H1 (cell line): Measurements from ENCODE around the gene CRADD. TPM values are rescaled to one million over a fixed set of nuclear protein-coding genes. Genes with fewer than 3 reads are reported as not detected.

Experiments
- CTCF ChIA-PET: fragments of 300-600 bp; sonication (Branson Sonifier 250); formaldehyde crosslinking; loops from one replicate; lab custom pipeline; 2021; ENCODE audit not compliant: partially characterized antibody; lab: Charles Lee
- POLR2A ChIA-PET: fragments of 300-600 bp; sonication (Branson Sonifier 250); formaldehyde crosslinking; loops from one replicate; lab custom pipeline; 2021; ENCODE audit warnings: inconsistent platforms; ENCODE audit not compliant: partially characterized antibody; lab: Charles Lee
- DNase-seq, 2 experiments: peaks; one replicate each; pipeline versions ENCODE4 v3.0.0 to v3.0.0-alpha.2; 2010 to 2022; ENCODE audit warnings: low spot score in 2 of 2, low read depth in 1 of 2, mixed read lengths in 1 of 2
- FAIRE-seq: peaks from 2 replicates; lab custom pipeline; 2011; peaks lifted over from hg19 to GRCh38; lab: Jason Lieb, UNC
- H2AFZ ChIP-seq: 2 replicates; pipeline ENCODE4 v1.8.1; 2012; ENCODE audit warnings: low read length, inconsistent platforms
- H2AK5ac ChIP-seq: 2 replicates; pipeline ENCODE4 v1.6.1; 2013; ENCODE audit warnings: low read depth, low read length
- H2BK120ac ChIP-seq: replicated peaks from 2 replicates; pipeline ENCODE3; 2013; ENCODE audit warnings: low read depth, low read length, inconsistent platforms
- H2BK12ac ChIP-seq: 2 replicates; pipeline ENCODE4 v1.6.1; 2013; ENCODE audit warnings: low read depth, low read length
- H2BK15ac ChIP-seq: 2 replicates; pipeline ENCODE4 v1.6.1; 2013; ENCODE audit warnings: low read length
- H2BK20ac ChIP-seq: 2 replicates; pipeline ENCODE4 v1.6.1; 2013; ENCODE audit warnings: low read length
- H2BK5ac ChIP-seq: 2 replicates; pipeline ENCODE4 v1.6.1; 2013; ENCODE audit warnings: low read depth, low read length
- H3K14ac ChIP-seq: 2 replicates; pipeline ENCODE4 v1.6.1; 2013; ENCODE audit warnings: inconsistent platforms; ENCODE audit not compliant: insufficient read length
- H3K18ac ChIP-seq: 2 replicates; pipeline ENCODE4 v1.6.1; 2013; ENCODE audit warnings: low read length; ENCODE audit errors: extremely low read depth
- H3K23ac ChIP-seq: 2 replicates; pipeline ENCODE4 v1.6.1; 2013; ENCODE audit warnings: inconsistent platforms; ENCODE audit not compliant: insufficient read length
- H3K23me2 ChIP-seq: 2 replicates; pipeline ENCODE4 v1.6.1; 2013; ENCODE audit warnings: low read depth, low read length
- H3K27ac ChIP-seq: 2 replicates; pipeline ENCODE4 v1.6.1; 2011; ENCODE audit warnings: low read depth, low read length, inconsistent platforms
- H3K27me3 ChIP-seq, 4 experiments: replicated peaks in 1 of 4; 1 replicate in 1 of 4; 2 replicates in 3 of 4; pipeline versions ENCODE4 v1.6.1 to v1.8.1; 2011 to 2013; ENCODE audit warnings: low read length in 3 of 4, mild to moderate bottlenecking in 3 of 4, inconsistent platforms in 2 of 4, mixed read lengths in 2 of 4, moderate library complexity in 1 of 4; ENCODE audit not compliant: control insufficient read depth in 3 of 4, insufficient read depth in 3 of 4; ENCODE audit errors: extremely low read depth in 1 of 4
- H3K36me3 ChIP-seq, 4 experiments: 2 replicates each; pipeline versions ENCODE4 v1.6.1 to v1.8.1; 2011 to 2013; ENCODE audit warnings: mild to moderate bottlenecking in 4 of 4, low read length in 3 of 4, moderate library complexity in 2 of 4, control low read depth in 1 of 4, inconsistent platforms in 1 of 4; ENCODE audit not compliant: insufficient read depth in 4 of 4, control insufficient read depth in 2 of 4
- H3K4ac ChIP-seq: replicated peaks from 2 replicates; pipeline ENCODE3; 2013; ENCODE audit warnings: low read length, low read depth, mixed read lengths, inconsistent platforms; ENCODE audit not compliant: insufficient read length
- H3K4me1 ChIP-seq, 4 experiments: replicated peaks in 1 of 4; 1 replicate in 1 of 4; 2 replicates in 3 of 4; pipeline versions ENCODE4 v1.6.1 to v1.8.1; 2011 to 2013; ENCODE audit warnings: low read length in 3 of 4, inconsistent platforms in 2 of 4, mixed read lengths in 1 of 4; ENCODE audit not compliant: insufficient read depth in 4 of 4, control insufficient read depth in 3 of 4
- H3K4me2 ChIP-seq, 2 experiments: 2 replicates each; pipeline versions ENCODE4 v1.6.1 to v1.8.1; 2011 to 2013; ENCODE audit warnings: low read depth in 2 of 2, low read length in 2 of 2, control low read depth in 1 of 2, inconsistent platforms in 1 of 2, mild to moderate bottlenecking in 1 of 2; ENCODE audit not compliant: insufficient read depth in 1 of 2
- H3K4me3 ChIP-seq, 4 experiments: fragments of 200-600, 300-600 bp in 1 of 4; sonication (generic), shearing (Covaris generic), sonication (Bioruptor Twin) in 1 of 4; 2 replicates each; pipeline versions ENCODE4 v1.5.1 to v1.8.1; 2011 to 2016; ENCODE audit warnings: low read length in 4 of 4, low read depth in 3 of 4, control low read depth in 2 of 4, inconsistent platforms in 2 of 4, mild to moderate bottlenecking in 2 of 4, mixed read lengths in 1 of 4, moderate library complexity in 1 of 4; ENCODE audit not compliant: insufficient read depth in 2 of 4; ENCODE audit errors: extremely low read depth in 1 of 4
- H3K56ac ChIP-seq: replicated peaks from 2 replicates; pipeline ENCODE3; 2013; ENCODE audit warnings: low read depth, mild to moderate bottlenecking, mixed read lengths, low read length, inconsistent platforms; ENCODE audit not compliant: insufficient read length
- H3K79me1 ChIP-seq: 2 replicates; pipeline ENCODE4 v1.6.1; 2013; ENCODE audit warnings: low read depth, low read length, control low read depth
- H3K79me2 ChIP-seq, 2 experiments: 2 replicates each; pipeline versions ENCODE4 v1.6.1 to v1.8.1; 2012 to 2013; ENCODE audit warnings: low read length in 2 of 2, mild to moderate bottlenecking in 2 of 2, inconsistent platforms in 1 of 2; ENCODE audit not compliant: insufficient read depth in 2 of 2, control insufficient read depth in 1 of 2
- H3K9ac ChIP-seq, 4 experiments: replicated peaks in 1 of 4; 1 replicate in 1 of 4; 2 replicates in 3 of 4; pipeline versions ENCODE4 v1.6.1 to v1.8.1; 2011 to 2013; ENCODE audit warnings: low read depth in 3 of 4, low read length in 3 of 4, control low read depth in 2 of 4, mild to moderate bottlenecking in 2 of 4, moderate library complexity in 2 of 4, inconsistent platforms in 1 of 4; ENCODE audit errors: extremely low read depth in 1 of 4
- H3K9me3 ChIP-seq, 2 experiments: 2 replicates each; pipeline versions ENCODE4 v1.6.1 to v1.8.1; 2012 to 2013; ENCODE audit warnings: mild to moderate bottlenecking in 2 of 2, moderate library complexity in 2 of 2, control low read depth in 1 of 2, inconsistent platforms in 1 of 2, low read depth in 1 of 2, low read length in 1 of 2, mixed read lengths in 1 of 2; ENCODE audit not compliant: insufficient read depth in 2 of 2
- H4K20me1 ChIP-seq, 2 experiments: replicated peaks in 1 of 2; 2 replicates each; pipeline versions ENCODE3 to v1.8.1; 2011 to 2013; ENCODE audit warnings: inconsistent platforms in 2 of 2, low read length in 2 of 2, mild to moderate bottlenecking in 1 of 2; ENCODE audit not compliant: insufficient read depth in 2 of 2, control insufficient read depth in 1 of 2
- H4K5ac ChIP-seq: 2 replicates; pipeline ENCODE4 v1.6.1; 2013; ENCODE audit warnings: low read length, low read depth, mixed read lengths, inconsistent platforms; ENCODE audit not compliant: insufficient read length
- H4K8ac ChIP-seq: 2 replicates; pipeline ENCODE4 v1.8.0; 2013; ENCODE audit warnings: mild to moderate bottlenecking, moderate library complexity, low read length, inconsistent platforms; ENCODE audit not compliant: insufficient read depth; ENCODE audit errors: extremely low read depth
- H4K91ac ChIP-seq: replicated peaks from 2 replicates; pipeline ENCODE3; 2013; ENCODE audit warnings: low read length, mixed read lengths, inconsistent platforms; ENCODE audit not compliant: insufficient read length
- CTBP2 ChIP-seq: IDR thresholded peaks from 2 replicates; pipeline ENCODE4 v1.7.0; 2011; ENCODE audit warnings: borderline replicate concordance, mild to moderate bottlenecking, moderate library complexity, mixed read lengths, low read length; ENCODE audit not compliant: insufficient read depth, insufficient read length
- SP1 ChIP-seq: IDR thresholded peaks from 2 replicates; pipeline ENCODE4 v1.6.1; 2011; ENCODE audit warnings: low read depth, low read length
- WGBS, 2 experiments: shearing (Covaris generic) in 1 of 2; methylation state at CpG; one replicate each; pipeline versions ENCODE4 v1.1.6 to v1.1.7; 2013 to 2015; ENCODE audit warnings: low lambda C conversion rate in 2 of 2, mixed read lengths in 2 of 2, inconsistent platforms in 1 of 2, low coverage in 1 of 2, missing lambda C conversion rate in 1 of 2; ENCODE audit not compliant: insufficient replicate concordance in 2 of 2, insufficient coverage in 1 of 2, insufficient read length in 1 of 2; ENCODE audit errors: extremely low coverage in 1 of 2, missing lambda C conversion rate in 1 of 2; 5-methylcytosine and 5-hydroxymethylcytosine counted together
- polyA plus RNA-seq, 7 experiments: library from polyadenylated mRNA; depleted of rRNA in 3 of 7; stranded (reverse) in 5 of 7; unstranded in 2 of 7; fragments of >200 nt in 5 of 7; fragments of 200-250 nt in 2 of 7; gene quantifications; 1 replicate in 5 of 7; 2 replicates in 1 of 7; 4 replicates in 1 of 7; pipeline versions ENCODE4 v1.2.1 to v1.2.3, GENCODE V29; 2011 to 2013; ENCODE audit warnings: missing spikeins in 2 of 7, mixed read lengths in 2 of 7
- total RNA-seq: library from RNA; stranded (reverse); fragmentation: NEBNext Ultra II Directional; extraction: Animal tissue kit (Norgen Biotek cat#: 25700); gene quantifications from 2 replicates; pipeline ENCODE4 v1.2.1, GENCODE V29; 2021

The CRADD gene
- total and polyA plus RNA-seq, 2 of the 8 experiments (the other 6 are each of a cell fraction or from before 2014, with no cell fraction given) = 8.1 to 15.4 TPM

GRCh38 chr12:93916402-93916801, 239.2 kb downstream of the CRADD start:
- H3K23me2 ChIP-seq = no peaks in the 10 kb centered on the region; the same call in 1 of the 2 replicates
- no peak overlapping the region for H3K4ac ChIP-seq
- H4K5ac ChIP-seq = no peak overlapping the region
- H2BK120ac ChIP-seq = no peak overlapping the region
- no peak overlapping the region for H2BK5ac ChIP-seq
- no peak for DNase-seq
- CTCF ChIA-PET = interaction anchor here (0.6 to 1.3 kb wide), 2 partner anchors 33 to 184 kb away, joined by 3 read pairs; no protein-coding TSS in a partner anchor
- H2AFZ ChIP-seq = no peak overlapping the region
- H2BK15ac ChIP-seq = no peak overlapping the region
- no peak overlapping the region for H3K23ac ChIP-seq
- H2BK12ac ChIP-seq = no peak overlapping the region
- no peak overlapping the region for H3K4me3 ChIP-seq
- WGBS, 2 experiments = 95% methylated on average over 7 of the region's 7 CpGs; no CpG with 5 or more reads in 1 of the 2 experiments
- no peaks in the 10 kb centered on the region for H3K4me1 ChIP-seq
- H4K8ac ChIP-seq = no peak overlapping the region
- no peak overlapping the region for H3K56ac ChIP-seq
- no peaks in the 10 kb centered on the region for H3K79me1 ChIP-seq
- H3K4me2 ChIP-seq = no peak overlapping the region
- no peaks in the 10 kb centered on the region for H3K79me2 ChIP-seq
- H3K27ac ChIP-seq = no peak overlapping the region
- no peak overlapping the region for H3K9ac ChIP-seq
- no peak overlapping the region for H3K18ac ChIP-seq
- H4K20me1 ChIP-seq = no peaks in the 10 kb centered on the region
- no peaks in the 10 kb centered on the region for H3K36me3 ChIP-seq
- no peak overlapping the region for H2AK5ac ChIP-seq
- POLR2A ChIA-PET = no interaction called here
- TF ChIP-seq SP1 (no peak), CTBP2 (no peak)
- H4K91ac ChIP-seq = no peak overlapping the region
- no peak overlapping the region for H3K14ac ChIP-seq
- H2BK20ac ChIP-seq = no peak overlapping the region
- no peaks in the 10 kb centered on the region for H3K27me3 ChIP-seq
- FAIRE-seq = no peak
- no peaks in the 10 kb centered on the region for H3K9me3 ChIP-seq
